ENCODE results near the gene HS2ST1. TPM values are rescaled to one million over a fixed set of nuclear protein-coding genes. Genes with fewer than 3 reads are reported as not detected.

HS2ST1 gene
- total and polyA plus RNA-seq, 9 donors: 11.5 to 31.6 (median 21.8) TPM

GRCh38 chr1:87144981-87145380 is 230.5 kb downstream of the HS2ST1 start:
- no peaks in the 10 kb centered on the region for H3K9me3 ChIP-seq
- no peak overlapping the region for H3K27ac ChIP-seq
- no peaks in the 10 kb centered on the region for H3K36me3 ChIP-seq
- no peak for DNase-seq
- intact Hi-C loops (cut with DNase I): no loop called here
- WGBS, 3 donors: 91 to 95% (median 95%) methylated on average over 2 of the region's 2 CpGs
- no peaks in the 10 kb centered on the region for H3K27me3 ChIP-seq
- H3K4me3 ChIP-seq: no peak overlapping the region
- TF ChIP-seq EP300 (IDR thresholded peaks at IDR 0.05) (no peak), CTCF (IDR thresholded peaks at IDR 0.05) (no peak), POLR2A (IDR thresholded peaks at IDR 0.05) (no peak)
- no peaks in the 10 kb centered on the region for H3K4me1 ChIP-seq (ENCODE audit: insufficient read depth)

- intact Hi-C loops (cut with DNase I): no loop called here
- 85 to 92% (median 88%) methylated on average over 2 of the region's 2 CpGs for WGBS, 3 donors
- H3K4me3 ChIP-seq: no peak overlapping the region
These were observed 232.1 kb downstream of the HS2ST1 start for GRCh38 chr1:87146538-87146937.

GRCh38 chr1:87146986-87147385 is 232.6 kb downstream of the HS2ST1 start:
- H3K4me1 ChIP-seq (ENCODE audit: insufficient read depth): no peaks in the 10 kb centered on the region
- H3K27me3 ChIP-seq: no peaks in the 10 kb centered on the region
- H3K9me3 ChIP-seq: no peaks in the 10 kb centered on the region
- no peak overlapping the region for H3K27ac ChIP-seq
- 50% methylated on average over 2 of the region's 2 CpGs for WGBS, 3 donors
- no peak overlapping the region for H3K4me3 ChIP-seq
- DNase-seq: no peak
- TF ChIP-seq POLR2A (IDR thresholded peaks at IDR 0.05): no peak
- TF ChIP-seq CTCF (IDR thresholded peaks at IDR 0.05): no peak
- TF ChIP-seq EP300 (IDR thresholded peaks at IDR 0.05): no peak
- intact Hi-C loops (cut with DNase I): no loop called here
- no peaks in the 10 kb centered on the region for H3K36me3 ChIP-seq

More at GRCh38 chr1:87146538-87146937, 232.1 kb downstream of the HS2ST1 start:
- H3K27ac ChIP-seq: no peak overlapping the region
- no peaks in the 10 kb centered on the region for H3K27me3 ChIP-seq
- H3K9me3 ChIP-seq: no peaks in the 10 kb centered on the region
- no peaks in the 10 kb centered on the region for H3K4me1 ChIP-seq (ENCODE audit: insufficient read depth)
- TF ChIP-seq EP300 (IDR thresholded peaks at IDR 0.05) (no peak), CTCF (IDR thresholded peaks at IDR 0.05) (no peak), POLR2A (IDR thresholded peaks at IDR 0.05) (no peak)
- no peak for DNase-seq
- no peaks in the 10 kb centered on the region for H3K36me3 ChIP-seq

GRCh38 chr1:87147851-87148250 is 233.4 kb downstream of the HS2ST1 start:
- H3K9me3 ChIP-seq: no peaks in the 10 kb centered on the region
- 60 to 80% (median 75%) methylated on average over 3 of the region's 3 CpGs for WGBS, 3 donors
- intact Hi-C loops (cut with DNase I): no loop called here
- no peak for DNase-seq
- TF ChIP-seq CTCF (IDR thresholded peaks at IDR 0.05): no peak
- H3K4me3 ChIP-seq: no peak overlapping the region
- H3K27me3 ChIP-seq: no peaks in the 10 kb centered on the region
- no peaks in the 10 kb centered on the region for H3K4me1 ChIP-seq (ENCODE audit: insufficient read depth)
- no peak overlapping the region for H3K27ac ChIP-seq
- H3K36me3 ChIP-seq: no peaks in the 10 kb centered on the region

- Histone ChIP-seq H3K36me3 (no peaks in the 10 kb centered on the region), H3K4me3 (no peak overlapping the region), H3K9me3 (no peaks in the 10 kb centered on the region), H3K27ac (no peak overlapping the region), H3K4me1 (ENCODE audit: insufficient read depth) (no peaks in the 10 kb centered on the region), H3K27me3 (no peaks in the 10 kb centered on the region)
- intact Hi-C loops (cut with DNase I): no loop called here
- TF ChIP-seq EP300 (IDR thresholded peaks at IDR 0.05): no peak
- TF ChIP-seq POLR2A (IDR thresholded peaks at IDR 0.05): no peak
- TF ChIP-seq CTCF (IDR thresholded peaks at IDR 0.05): no peak
- no peak for DNase-seq
- WGBS, 3 donors: 94 to 99% (median 97%) methylated on average over 4 of the region's 4 CpGs
These were observed 234.2 kb downstream of the HS2ST1 start for GRCh38 chr1:87148661-87149060.

All from ovary (tissue), 9 donors.